GM23248 (cell line): ENCODE results near the gene RNF166. TPM values are rescaled to one million over a fixed set of nuclear protein-coding genes. Genes with fewer than 3 reads are reported as not detected.

ENCODE experiments used
- DNase-seq: peaks from one replicate; pipeline ENCODE4 v3.0.0-alpha.2; 2015
- H2AFZ ChIP-seq: fragments of 200-600 bp; sonication (generic); 2 replicates; pipeline ENCODE4 v1.6.1; 2016; ENCODE audit warnings: antibody characterized with exemption
- H3F3A ChIP-seq: fragments of 200-600 bp; sonication (generic); 2 replicates; pipeline ENCODE4 v1.6.1; 2016; ENCODE audit warnings: mild to moderate bottlenecking, antibody characterized with exemption, mixed run types; ENCODE audit not compliant: insufficient read depth
- H3K27ac ChIP-seq: fragments of 200-600 bp; sonication (generic); 2 replicates; pipeline ENCODE4 v1.5.1; 2016; ENCODE audit warnings: mild to moderate bottlenecking
- H3K27me3 ChIP-seq: fragments of 200-600 bp; sonication (generic); replicated peaks from 2 replicates; pipeline ENCODE4 v1.6.1; 2016; ENCODE audit warnings: mild to moderate bottlenecking; ENCODE audit not compliant: insufficient read depth
- H3K36me3 ChIP-seq: fragments of 200-600 bp; sonication (generic); 2 replicates; pipeline ENCODE4 v1.6.1; 2016; ENCODE audit warnings: low read depth, mild to moderate bottlenecking
- H3K4me1 ChIP-seq: fragments of 200-600 bp; sonication (generic); 2 replicates; pipeline ENCODE4 v1.6.1; 2016; ENCODE audit warnings: mild to moderate bottlenecking; ENCODE audit not compliant: insufficient read depth
- H3K4me2 ChIP-seq: fragments of 200-600 bp; sonication (generic); one replicate; pipeline ENCODE4 v1.6.1; 2016; ENCODE audit warnings: mild to moderate bottlenecking; ENCODE audit not compliant: unreplicated experiment
- H3K4me3 ChIP-seq: fragments of 200-600 bp; sonication (generic); 2 replicates; pipeline ENCODE4 v1.5.1; 2016; ENCODE audit warnings: mild to moderate bottlenecking
- H3K79me2 ChIP-seq: fragments of 200-600 bp; sonication (generic); 2 replicates; pipeline ENCODE4 v1.6.1; 2016; ENCODE audit warnings: mild to moderate bottlenecking; ENCODE audit not compliant: insufficient read depth
- H3K9ac ChIP-seq: fragments of 200-600 bp; sonication (generic); 2 replicates; pipeline ENCODE4 v1.6.1; 2016; ENCODE audit warnings: mild to moderate bottlenecking
- H3K9me2 ChIP-seq: fragments of 200-600 bp; sonication (generic); 2 replicates; pipeline ENCODE4 v1.6.1; 2016; ENCODE audit warnings: mixed run types, mild to moderate bottlenecking, moderate library complexity; ENCODE audit not compliant: insufficient read depth
- H3K9me3 ChIP-seq: fragments of 200-600 bp; sonication (generic); one replicate; pipeline ENCODE4 v1.6.1; 2017; ENCODE audit warnings: low read depth
- H4K20me1 ChIP-seq: fragments of 200-600 bp; sonication (generic); 2 replicates; pipeline ENCODE4 v1.6.0; 2016; ENCODE audit not compliant: insufficient read depth
- EZH2 ChIP-seq: fragments of 200-600 bp; sonication (generic); IDR thresholded peaks from 2 replicates; pipeline ENCODE4 v1.6.1; 2018; ENCODE audit warnings: antibody characterized with exemption, mild to moderate bottlenecking; ENCODE audit not compliant: insufficient read depth, poor library complexity, severe bottlenecking
- EZH2phosphoT487 ChIP-seq: fragments of 200-600 bp; sonication (generic); IDR thresholded peaks from 2 replicates; pipeline ENCODE4 v1.6.1; 2018; ENCODE audit warnings: antibody characterized with exemption, moderate library complexity, mild to moderate bottlenecking, low read depth; ENCODE audit not compliant: insufficient read depth
- WGBS, 2 experiments: methylation state at CpG; one replicate each; pipeline ENCODE4 v1.1.6; 2015 to 2017; ENCODE audit warnings: low lambda C conversion rate in 2 of 2, low coverage in 1 of 2; ENCODE audit errors: missing lambda C conversion rate in 2 of 2; 5-methylcytosine and 5-hydroxymethylcytosine counted together
- in situ Hi-C: fragments of 300-500 bp; cut with MboI; formaldehyde crosslinking; loops from 2 replicates; pipeline ENCODE4 v1.15.0; 2020
- polyA plus RNA-seq: library from polyadenylated mRNA; unstranded; fragments of >200 nt; fragmentation: Nextera tagmentation; extraction: Ambion mirVana; gene quantifications from 2 replicates; pipeline ENCODE4 v1.2.1, GENCODE V29; 2016
- total RNA-seq: library from RNA; depleted of rRNA; stranded (reverse); fragments of >200 nt; shearing (Covaris generic); gene quantifications from 2 replicates; pipeline ENCODE4 v1.2.3, GENCODE V29; 2014

The RNF166 gene
- total and polyA plus RNA-seq, 2 experiments from 2014 or later: 8.9 to 14.6 TPM

- no peak for DNase-seq
- peaks cover 14% of the 10 kb centered on the region; the same call in 1 of the 2 replicates for H3K36me3 ChIP-seq
- H2AFZ ChIP-seq: no peak overlapping the region
- H3K9ac ChIP-seq: no peak overlapping the region
- H3K27me3 ChIP-seq: no peaks in the 10 kb centered on the region
- no peaks in the 10 kb centered on the region for H3K4me1 ChIP-seq
- in situ Hi-C loops: no loop called here
- H4K20me1 ChIP-seq: no peaks in the 10 kb centered on the region
- no peak for TF ChIP-seq EZH2phosphoT487
- TF ChIP-seq EZH2: no peak
- 96 to 98% methylated on average over 11 of the region's 11 CpGs for WGBS, 2 experiments
- H3K4me2 ChIP-seq: no peak overlapping the region
- no peak overlapping the region for H3K4me3 ChIP-seq
- no peaks in the 10 kb centered on the region for H3K9me2 ChIP-seq
- 0 out of 2 replicates have a peak, but pooled peaks cover 5% of the 10 kb centered on the region for H3K79me2 ChIP-seq
- no peaks in the 10 kb centered on the region for H3K9me3 ChIP-seq
- peaks cover 15% of the 10 kb centered on the region for H3F3A ChIP-seq
- H3K27ac ChIP-seq: no peak overlapping the region
Observed at GRCh38 chr16:88718178-88718577, 12.0 kb upstream of the RNF166 start.

GRCh38 chr16:88716601-88717001, 10.4 kb upstream of the RNF166 start:
- H3K9ac ChIP-seq: no peak overlapping the region
- in situ Hi-C loops: no loop called here
- H2AFZ ChIP-seq: no peak overlapping the region
- no peaks in the 10 kb centered on the region for H3K4me1 ChIP-seq
- H3K27me3 ChIP-seq: no peaks in the 10 kb centered on the region
- 96 to 97% methylated on average over 20 to 21 of the region's 21 CpGs for WGBS, 2 experiments
- no peak overlapping the region for H3K27ac ChIP-seq
- no peaks in the 10 kb centered on the region for H3K9me3 ChIP-seq
- peaks cover 6% of the 10 kb centered on the region; the same call in 1 of the 2 replicates for H3K79me2 ChIP-seq
- no peak for DNase-seq
- no peak for TF ChIP-seq EZH2phosphoT487
- TF ChIP-seq EZH2: no peak
- no peaks in the 10 kb centered on the region for H3K9me2 ChIP-seq
- H4K20me1 ChIP-seq: no peaks in the 10 kb centered on the region
- H3F3A ChIP-seq: peaks cover 15% of the 10 kb centered on the region
- H3K4me2 ChIP-seq: no peak overlapping the region
- peaks cover 14% of the 10 kb centered on the region; the same call in 1 of the 2 replicates for H3K36me3 ChIP-seq
- H3K4me3 ChIP-seq: no peak overlapping the region

GRCh38 chr16:88716201-88716600, 10.0 kb upstream of the RNF166 start:
- no peaks in the 10 kb centered on the region for H3K9me3 ChIP-seq
- no peak for DNase-seq
- H4K20me1 ChIP-seq: no peaks in the 10 kb centered on the region
- H3K27ac ChIP-seq: no peak overlapping the region
- TF ChIP-seq EZH2 (no peak), EZH2phosphoT487 (no peak)
- no peaks in the 10 kb centered on the region for H3K4me1 ChIP-seq
- peaks cover 10% of the 10 kb centered on the region; the same call in 1 of the 2 replicates for H3K79me2 ChIP-seq
- H3K4me2 ChIP-seq: no peak overlapping the region
- H3K36me3 ChIP-seq: peaks cover 14% of the 10 kb centered on the region; the same call in 1 of the 2 replicates
- H3K9me2 ChIP-seq: no peaks in the 10 kb centered on the region
- H3K9ac ChIP-seq: no peak overlapping the region
- WGBS, 2 experiments: 86 to 88% methylated on average over 10 to 13 of the region's 15 CpGs
- no peak overlapping the region for H2AFZ ChIP-seq
- no peak overlapping the region for H3K4me3 ChIP-seq
- in situ Hi-C loops: no loop called here
- H3K27me3 ChIP-seq: no peaks in the 10 kb centered on the region
- peaks cover 15% of the 10 kb centered on the region for H3F3A ChIP-seq

GRCh38 chr16:88715312-88716190, 9.3 kb upstream of the RNF166 start:
- Histone ChIP-seq H3K4me1 (no peaks in the 10 kb centered on the region), H3K27me3 (no peaks in the 10 kb centered on the region), H3K9ac (no peak overlapping the region), H3K9me2 (no peaks in the 10 kb centered on the region), H3K9me3 (no peaks in the 10 kb centered on the region), H3K4me3 (no peak overlapping the region), H2AFZ (no peak overlapping the region), H3K27ac (no peak overlapping the region), H3K36me3 (peaks cover 14% of the 10 kb centered on the region; the same call in 1 of the 2 replicates), H3K79me2 (peaks cover 17% of the 10 kb centered on the region; the same call in 1 of the 2 replicates), H4K20me1 (no peaks in the 10 kb centered on the region), H3K4me2 (no peak overlapping the region), H3F3A (peaks cover 15% of the 10 kb centered on the region)
- TF ChIP-seq EZH2 (no peak), EZH2phosphoT487 (no peak)
- WGBS, 2 experiments: 94 to 95% methylated on average over 39 to 48 of the region's 57 CpGs
- in situ Hi-C loops: no loop called here
- no peak for DNase-seq
